Right lobe of liver (tissue), 6 donors: ENCODE measurements around the gene LIPA. TPM values are rescaled to one million over a fixed set of nuclear protein-coding genes. Genes with fewer than 3 reads are reported as not detected.
A peak's percentile ranks its signal among the peaks of the same experiment; 100 is the strongest.
"Not testable (repeated sequence)": the region's sequence is repeated elsewhere in the genome, so short reads cannot be mapped to it uniquely, and the experiment has no call there.

Source experiments
- ATAC-seq, 4 donors: fragments of 200-7000 bp; cut with Tn5 transposase; one replicate each; pipeline ENCODE4 v1.9.1; 2020; ENCODE audit warnings: mild to moderate bottlenecking in 4 of 4, moderate library complexity in 4 of 4
- DNase-seq, 3 donors: peaks; one replicate each; pipeline ENCODE4 v3.0.0-alpha.2; 2020
- H3K27ac ChIP-seq, 3 donors: fragments of 200-600 bp; one replicate each; pipeline ENCODE4 v1.8.0; 2022
- H3K27me3 ChIP-seq, 2 donors: fragments of 200-600 bp; one replicate each; pipeline ENCODE4 v1.8.0; 2022
- H3K36me3 ChIP-seq, 4 donors: fragments of 200-600 bp; sonication (generic) in 1 of 4; one replicate each; pipeline versions ENCODE4 v1.5.1 to v1.8.0; 2017 to 2022; ENCODE audit warnings: control low read depth in 1 of 4
- H3K4me1 ChIP-seq, 4 donors: fragments of 200-600 bp; sonication (generic) in 1 of 4; one replicate each; pipeline versions ENCODE4 v1.5.1 to v1.8.0; 2017 to 2022; ENCODE audit warnings: control low read depth in 1 of 4
- H3K4me3 ChIP-seq, 3 donors: fragments of 200-600 bp; one replicate each; pipeline ENCODE4 v1.8.0; 2022
- H3K9me3 ChIP-seq, 4 donors: fragments of 200-600 bp; sonication (generic) in 1 of 4; one replicate each; pipeline versions ENCODE4 v1.5.1 to v1.8.0; 2017 to 2022; ENCODE audit warnings: control low read depth in 1 of 4
- POLR2A ChIP-seq: fragments of 450-650 bp; IDR thresholded peaks from one replicate; pipeline ENCODE4 v1.6.1; 2017; ENCODE audit warnings: antibody characterized with exemption, mild to moderate bottlenecking
- WGBS: methylation state at CpG from one replicate; pipeline ENCODE4 v1.1.6; 2018; ENCODE audit warnings: low coverage, low lambda C conversion rate; ENCODE audit not compliant: insufficient coverage; ENCODE audit errors: missing lambda C conversion rate; 5-methylcytosine and 5-hydroxymethylcytosine counted together
- intact Hi-C, 2 donors: fragments of 100-400 bp; cut with DNase I; formaldehyde crosslinking; loops; one replicate each; pipeline versions ENCODE4 v1.11.2 to v1.14.1; 2022
- total RNA-seq, 6 experiments: library from RNA; depleted of rRNA in 2 of 6; stranded (reverse); fragments of >200 nt in 2 of 6; fragmentation: NEBNext Ultra II Directional in 3 of 6; extraction: Animal tissue kit (Norgen Biotek cat#: 25700) in 3 of 6; gene quantifications; one replicate each; pipeline versions ENCODE4 v1.1.0 to v1.2.4, GENCODE V29; 2016 to 2023
- TF ChIP-seq, protein P1 (sequence below), 4 donors: fragments of 200-600 bp in 3 of 4; fragments of 450-650 bp in 1 of 4; IDR thresholded peaks; one replicate each; pipeline versions ENCODE4 v1.5.1 to v1.8.0; 2016 to 2022; ENCODE audit warnings: antibody characterized with exemption in 4 of 4, mild to moderate bottlenecking in 2 of 4
- donor health status: DM: no; HTN: yes; CAD: no.
- donor health status: DM: no; HTN: no; CAD: no.
- donor health status: DM: no; HTN: no; CAD: no.
- donor health status: DM: no; HTN: yes; CAD: no.
- donor health status: DM: no; HTN: yes; CAD: no.

Gene LIPA
- total RNA-seq, 6 experiments from 2014 or later: 52.4 to 179 (median 58.4) TPM

DNA sequence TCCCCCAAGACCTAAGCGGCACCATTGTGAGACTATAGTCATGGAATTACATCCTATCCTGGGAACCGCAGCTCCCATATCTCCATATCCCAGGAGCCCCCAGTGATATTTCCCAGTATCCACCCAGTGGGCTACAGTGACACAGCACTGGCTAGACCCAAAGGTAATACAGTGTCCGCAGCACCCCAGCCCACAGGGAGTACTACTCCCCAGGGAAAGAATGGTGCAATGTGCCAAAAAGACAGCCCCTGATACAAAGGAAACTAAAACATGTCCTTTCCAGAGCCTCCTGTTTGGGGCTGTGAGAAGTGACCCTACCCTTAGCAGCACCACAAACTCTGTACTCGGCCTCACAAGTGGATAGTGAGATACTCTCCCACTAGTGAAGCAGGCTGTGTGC lies 45.8 kb upstream of the LIPA start:
- no peak for ATAC-seq
- no peaks in the 10 kb centered on the region for H3K36me3 ChIP-seq
- TF ChIP-seq, protein P1, sequence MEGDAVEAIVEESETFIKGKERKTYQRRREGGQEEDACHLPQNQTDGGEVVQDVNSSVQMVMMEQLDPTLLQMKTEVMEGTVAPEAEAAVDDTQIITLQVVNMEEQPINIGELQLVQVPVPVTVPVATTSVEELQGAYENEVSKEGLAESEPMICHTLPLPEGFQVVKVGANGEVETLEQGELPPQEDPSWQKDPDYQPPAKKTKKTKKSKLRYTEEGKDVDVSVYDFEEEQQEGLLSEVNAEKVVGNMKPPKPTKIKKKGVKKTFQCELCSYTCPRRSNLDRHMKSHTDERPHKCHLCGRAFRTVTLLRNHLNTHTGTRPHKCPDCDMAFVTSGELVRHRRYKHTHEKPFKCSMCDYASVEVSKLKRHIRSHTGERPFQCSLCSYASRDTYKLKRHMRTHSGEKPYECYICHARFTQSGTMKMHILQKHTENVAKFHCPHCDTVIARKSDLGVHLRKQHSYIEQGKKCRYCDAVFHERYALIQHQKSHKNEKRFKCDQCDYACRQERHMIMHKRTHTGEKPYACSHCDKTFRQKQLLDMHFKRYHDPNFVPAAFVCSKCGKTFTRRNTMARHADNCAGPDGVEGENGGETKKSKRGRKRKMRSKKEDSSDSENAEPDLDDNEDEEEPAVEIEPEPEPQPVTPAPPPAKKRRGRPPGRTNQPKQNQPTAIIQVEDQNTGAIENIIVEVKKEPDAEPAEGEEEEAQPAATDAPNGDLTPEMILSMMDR (IDR thresholded peaks at IDR 0.05): no peak
- TF ChIP-seq POLR2A: no peak

GRCh38 chr10:89296220-89296648 lies 44.7 kb upstream of the LIPA start:
- TF ChIP-seq, protein P1 (IDR thresholded peaks at IDR 0.05): no peak
- no peak for TF ChIP-seq POLR2A
- Histone ChIP-seq H3K4me3 (no peak overlapping the region), H3K27ac (peak overlapping the region; percentile 58 to 78 (median 71)), H3K9me3 (no peaks in the 10 kb centered on the region), H3K36me3 (no peaks in the 10 kb centered on the region), H3K27me3 (no peaks in the 10 kb centered on the region), H3K4me1 (peaks cover 0 to 23% (median 2%) of the 10 kb centered on the region in 4 donors)
- WGBS: 12% methylated on average over 5 of the region's 5 CpGs
- ATAC-seq: peak; percentile 61 to 78 (median 65)
- peak in 1 of 3 donors; percentile 53 for DNase-seq
- intact Hi-C loops: no loop called here

More for the DNA sequence above, 45.8 kb upstream of the LIPA start:
- intact Hi-C loops: no loop called here
- H3K27me3 ChIP-seq: no peaks in the 10 kb centered on the region
- no peaks in the 10 kb centered on the region for H3K9me3 ChIP-seq
- no peak for DNase-seq
- no peak overlapping the region for H3K4me3 ChIP-seq
- 100% methylated on average over 1 of the region's 4 CpGs for WGBS
- H3K27ac ChIP-seq: no peak overlapping the region
- H3K4me1 ChIP-seq: peaks cover 0 to 25% (median 2%) of the 10 kb centered on the region in 4 donors

DNA sequence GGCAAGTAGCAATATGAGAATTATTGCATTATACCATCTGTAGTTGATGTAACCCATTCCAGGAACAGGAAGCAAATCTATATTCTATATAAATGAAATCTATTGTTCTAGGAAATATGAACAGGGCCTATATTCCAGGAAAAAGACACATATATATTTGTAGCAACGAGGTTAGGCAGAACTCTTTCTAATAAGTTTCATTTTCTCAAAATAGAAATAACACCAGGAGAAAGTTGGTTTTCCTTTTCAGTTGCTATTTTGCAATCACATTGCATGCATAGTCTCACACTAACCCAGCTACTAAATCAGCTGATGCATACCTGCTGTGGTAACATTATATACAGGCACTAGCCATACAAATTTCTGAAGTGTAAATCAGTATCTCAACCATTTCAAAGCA lies 44.0 kb upstream of the LIPA start:
- TF ChIP-seq, protein P1 (IDR thresholded peaks at IDR 0.05): no peak
- no peak for TF ChIP-seq POLR2A
- intact Hi-C loops: no loop called here
- peaks cover 0 to 18% (median 2%) of the 10 kb centered on the region in 4 donors for H3K4me1 ChIP-seq
- peak overlapping the region; percentile 58 to 78 (median 71) for H3K27ac ChIP-seq
- H3K36me3 ChIP-seq: no peaks in the 10 kb centered on the region
- DNase-seq (no peak), ATAC-seq (peak; percentile 59 to 82 (median 66))
- H3K27me3 ChIP-seq: no peaks in the 10 kb centered on the region
- no peak overlapping the region for H3K4me3 ChIP-seq
- no peaks in the 10 kb centered on the region for H3K9me3 ChIP-seq
- WGBS: 9% methylated on average over 1 of the region's 1 CpG

DNA sequence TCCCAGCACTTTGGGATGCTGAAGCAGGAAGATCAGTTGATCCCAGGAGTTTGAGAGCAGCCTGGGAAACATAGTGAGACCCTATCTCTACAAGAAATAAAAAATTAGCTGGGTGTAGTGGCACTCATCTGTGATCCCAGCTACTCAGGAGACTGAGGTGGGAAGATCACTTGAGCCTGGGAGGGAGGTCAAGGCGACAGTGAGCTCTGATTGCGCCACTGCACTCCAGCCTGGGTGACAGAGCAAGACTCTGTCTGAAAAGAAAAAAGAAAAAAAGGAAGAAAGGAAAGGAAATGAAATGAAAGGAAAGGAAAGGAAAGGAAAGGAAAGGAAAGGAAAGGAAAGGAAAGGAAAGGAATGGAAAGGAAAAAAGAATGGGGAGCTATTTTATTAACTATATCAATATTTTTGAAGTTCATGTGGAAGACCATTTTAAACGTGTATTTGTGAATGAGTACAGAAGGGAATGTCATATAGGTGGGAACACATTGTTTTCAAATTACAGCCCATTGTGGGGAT lies 43.2 kb upstream of the LIPA start:
- Histone ChIP-seq H3K9me3 (no peaks in the 10 kb centered on the region), H3K36me3 (no peaks in the 10 kb centered on the region), H3K27ac (no peak overlapping the region), H3K4me3 (no peak overlapping the region), H3K27me3 (no peaks in the 10 kb centered on the region), H3K4me1 (peaks cover 0 to 18% (median 2%) of the 10 kb centered on the region in 4 donors)
- 76% methylated on average over 3 of the region's 3 CpGs for WGBS
- intact Hi-C loops: no loop called here
- TF ChIP-seq, protein P1 (IDR thresholded peaks at IDR 0.05): no peak
- no peak for TF ChIP-seq POLR2A
- ATAC-seq: no peak
- no peak for DNase-seq

DNA sequence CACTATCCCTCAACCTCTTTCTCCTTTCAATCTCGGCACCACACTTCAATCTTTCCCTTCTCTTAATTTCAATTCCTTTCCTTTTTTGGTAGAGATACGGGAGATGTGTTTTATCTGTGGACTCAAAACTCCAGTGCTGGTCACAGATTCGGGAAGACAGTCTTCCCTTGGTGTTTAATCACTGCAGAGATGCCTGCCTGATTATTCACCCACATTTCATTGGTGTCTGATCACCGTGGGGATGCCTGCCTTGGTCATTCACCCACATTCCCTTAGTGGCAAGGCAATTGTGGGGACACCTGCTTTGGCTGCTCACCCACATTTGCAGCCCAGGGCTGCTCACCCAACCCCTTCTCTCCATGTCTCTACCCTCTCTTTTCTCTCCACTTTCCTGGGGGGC lies 33.7 kb upstream of the LIPA start:
- ATAC-seq, H3K36me3 ChIP-seq, H3K4me1 ChIP-seq, H3K27me3 ChIP-seq, H3K27ac ChIP-seq, intact Hi-C loops, DNase-seq, H3K4me3 ChIP-seq, H3K9me3 ChIP-seq: not testable (repeated sequence)
- 80% methylated on average over 4 of the region's 4 CpGs for WGBS

- H3K27ac ChIP-seq, intact Hi-C loops, ATAC-seq, H3K9me3 ChIP-seq, H3K4me3 ChIP-seq, DNase-seq, H3K27me3 ChIP-seq, H3K36me3 ChIP-seq, H3K4me1 ChIP-seq: not testable (repeated sequence)
- 92% methylated on average over 6 of the region's 6 CpGs for WGBS
Observed at GRCh38 chr10:89284711-89285110, 33.1 kb upstream of the LIPA start.
